Measurements from ENCODE around the gene AMZ1.
"Not testable (repeated sequence)": the region's sequence is repeated elsewhere in the genome, so short reads cannot be mapped to it uniquely, and the experiment has no call there.

DNA sequence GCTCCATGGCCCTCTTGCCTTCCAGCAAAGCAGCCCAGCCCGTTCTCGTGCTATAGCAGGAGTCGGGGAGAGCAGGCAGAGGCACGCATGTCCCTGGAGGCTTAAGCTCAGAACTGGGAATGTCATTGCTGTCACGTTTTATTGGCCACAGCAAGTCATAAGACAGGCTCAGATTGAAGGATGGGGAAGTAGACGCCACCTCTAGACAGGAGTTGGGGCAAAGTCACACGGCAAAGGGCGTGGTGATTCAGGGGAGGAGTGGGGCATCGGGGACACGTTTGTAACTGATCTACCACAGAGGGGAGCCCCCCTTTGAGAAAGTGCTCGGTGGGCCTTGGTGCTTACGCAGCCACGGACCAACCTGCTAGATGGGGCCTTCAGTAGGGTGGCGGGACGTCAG is 9.5 kb upstream of the AMZ1 start:
- TF ChIP-seq, protein P1, sequence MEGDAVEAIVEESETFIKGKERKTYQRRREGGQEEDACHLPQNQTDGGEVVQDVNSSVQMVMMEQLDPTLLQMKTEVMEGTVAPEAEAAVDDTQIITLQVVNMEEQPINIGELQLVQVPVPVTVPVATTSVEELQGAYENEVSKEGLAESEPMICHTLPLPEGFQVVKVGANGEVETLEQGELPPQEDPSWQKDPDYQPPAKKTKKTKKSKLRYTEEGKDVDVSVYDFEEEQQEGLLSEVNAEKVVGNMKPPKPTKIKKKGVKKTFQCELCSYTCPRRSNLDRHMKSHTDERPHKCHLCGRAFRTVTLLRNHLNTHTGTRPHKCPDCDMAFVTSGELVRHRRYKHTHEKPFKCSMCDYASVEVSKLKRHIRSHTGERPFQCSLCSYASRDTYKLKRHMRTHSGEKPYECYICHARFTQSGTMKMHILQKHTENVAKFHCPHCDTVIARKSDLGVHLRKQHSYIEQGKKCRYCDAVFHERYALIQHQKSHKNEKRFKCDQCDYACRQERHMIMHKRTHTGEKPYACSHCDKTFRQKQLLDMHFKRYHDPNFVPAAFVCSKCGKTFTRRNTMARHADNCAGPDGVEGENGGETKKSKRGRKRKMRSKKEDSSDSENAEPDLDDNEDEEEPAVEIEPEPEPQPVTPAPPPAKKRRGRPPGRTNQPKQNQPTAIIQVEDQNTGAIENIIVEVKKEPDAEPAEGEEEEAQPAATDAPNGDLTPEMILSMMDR (IDR thresholded peaks at IDR 0.05; ENCODE audit: borderline replicate concordance, extremely low read depth, low read length, poor library complexity, severe bottlenecking) = not testable (repeated sequence)
- not testable (repeated sequence) for TF ChIP-seq EZH2 (IDR thresholded peaks at IDR 0.05; ENCODE audit: borderline replicate concordance, low read depth, low read length, severe bottlenecking)
